HUES6 (cell line): ENCODE measurements around the gene INTS11.

Experiments used
- H3K27ac ChIP-seq: 2 replicates; pipeline ENCODE4 v1.7.0; 2013; ENCODE audit warnings: low read depth, mild to moderate bottlenecking, low read length, inconsistent platforms
- H3K27me3 ChIP-seq: 2 replicates; pipeline ENCODE4 v1.6.1; 2013; ENCODE audit warnings: low read length; ENCODE audit not compliant: control insufficient read depth, insufficient read depth
- H3K36me3 ChIP-seq: 2 replicates; pipeline ENCODE4 v1.6.1; 2013; ENCODE audit warnings: low read length; ENCODE audit not compliant: control insufficient read depth, insufficient read depth
- H3K4me1 ChIP-seq: 2 replicates; pipeline ENCODE4 v1.6.1; 2013; ENCODE audit warnings: low read length; ENCODE audit not compliant: control insufficient read depth, insufficient read depth
- H3K4me3 ChIP-seq: 2 replicates; pipeline ENCODE4 v1.5.1; 2013; ENCODE audit warnings: low read depth, low read length
- H3K9ac ChIP-seq: one replicate; pipeline ENCODE4 v1.6.1; 2013; ENCODE audit warnings: mild to moderate bottlenecking, low read length
- H3K9me3 ChIP-seq: 2 replicates; pipeline ENCODE4 v1.6.1; 2013; ENCODE audit warnings: low read depth, low read length; ENCODE audit not compliant: control insufficient read depth, insufficient read depth

Gene INTS11

GRCh38 chr1:1274931-1275431, 49.5 kb downstream of the INTS11 start:
- peak overlapping the region; percentile 80; the same call in 1 of the 2 replicates for H3K4me3 ChIP-seq
- peaks cover 18% of the 10 kb centered on the region for H3K4me1 ChIP-seq
- H3K9me3 ChIP-seq = no peaks in the 10 kb centered on the region
- H3K27ac ChIP-seq = no peak overlapping the region
- peaks cover 7% of the 10 kb centered on the region for H3K27me3 ChIP-seq
- H3K36me3 ChIP-seq = peaks cover 13% of the 10 kb centered on the region
- no peak overlapping the region for H3K9ac ChIP-seq

DNA sequence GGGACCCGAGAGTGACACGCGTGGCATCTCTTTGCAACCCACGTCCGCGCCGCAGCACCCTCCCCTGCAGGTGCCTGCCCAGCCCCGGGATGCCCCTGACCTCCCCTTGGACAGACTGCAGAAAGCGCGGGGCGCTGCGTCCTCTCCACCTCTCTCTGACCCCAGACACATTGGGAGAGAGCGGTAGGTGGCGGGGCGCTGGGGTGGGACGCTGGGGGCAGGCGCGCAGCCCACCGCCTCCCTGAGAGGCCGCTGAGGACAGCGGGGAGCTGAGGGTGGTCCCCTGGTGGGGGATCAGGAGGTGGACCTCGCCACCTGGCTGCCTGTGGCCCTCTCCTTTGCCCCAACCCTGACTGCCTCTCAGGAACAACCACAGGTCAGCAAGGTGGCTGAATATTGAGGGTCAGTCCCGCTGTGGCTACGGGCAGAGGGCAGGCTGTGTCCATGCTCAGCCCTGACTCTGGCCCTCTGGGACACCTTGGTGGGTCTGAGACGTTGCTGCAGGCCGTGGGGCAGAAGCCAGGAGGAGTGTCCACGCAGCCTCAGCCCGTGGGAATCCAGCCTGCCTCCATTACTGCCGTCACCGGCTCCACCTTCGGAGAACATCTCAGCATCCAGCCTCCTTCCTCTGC, 50.0 kb downstream of the INTS11 start:
- H3K27me3 ChIP-seq = peaks cover 7% of the 10 kb centered on the region
- no peak overlapping the region for H3K27ac ChIP-seq
- H3K36me3 ChIP-seq = peaks cover 15% of the 10 kb centered on the region
- H3K9me3 ChIP-seq = no peaks in the 10 kb centered on the region
- H3K4me1 ChIP-seq = peaks cover 18% of the 10 kb centered on the region
- peak overlapping the region; percentile 53 for H3K9ac ChIP-seq
- peak overlapping the region; percentile 80 for H3K4me3 ChIP-seq

DNA sequence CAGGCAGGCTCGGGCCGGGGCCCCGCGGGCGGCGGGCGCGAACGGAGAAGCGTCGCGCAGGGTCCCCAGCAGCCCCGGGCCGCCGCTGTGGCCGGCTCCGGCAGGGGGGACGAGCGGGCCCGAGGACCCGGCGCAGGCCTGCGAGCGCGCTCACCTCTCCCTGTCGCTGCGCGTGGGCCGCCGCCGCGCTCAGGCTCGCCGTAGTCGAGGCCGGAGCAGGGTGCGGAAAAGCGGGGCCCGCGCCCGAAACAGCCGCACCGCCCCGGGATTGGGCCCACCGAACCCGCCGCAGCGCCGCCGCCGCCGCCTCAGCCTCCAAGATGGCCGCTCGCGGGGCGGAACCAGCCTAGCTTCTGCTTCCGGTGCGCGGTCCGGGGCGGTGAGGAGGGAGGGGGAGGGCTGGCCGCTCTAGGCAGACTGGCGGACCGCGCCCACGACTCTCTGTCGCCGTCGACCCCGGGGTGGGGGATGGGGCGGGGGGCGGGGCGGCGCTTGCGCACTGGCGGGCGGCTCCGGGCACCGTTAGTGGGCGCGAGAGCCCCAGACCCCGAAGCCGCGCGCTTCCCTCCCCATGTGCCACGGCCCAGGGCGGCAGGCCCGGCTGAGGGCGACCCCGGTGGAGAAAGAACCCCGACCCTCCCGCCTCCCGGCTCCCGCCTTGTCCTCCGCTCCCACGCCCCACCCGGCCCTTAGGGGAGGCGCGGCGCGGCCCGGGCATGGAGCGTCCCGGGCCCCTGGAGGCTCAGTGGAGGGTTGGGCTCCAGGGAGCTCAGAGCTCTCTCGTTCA, 50.8 kb downstream of the INTS11 start, which contains the start of gene UBE2J2:
TSS of gene UBE2J2 (minus strand) at position 343 of the 787 bp plus-strand sequence. CDS start 5,862 bp downstream, outside the sequence.
- peak within 1 kb of the TSS; percentile 57; the same call in 1 of the 2 replicates for H3K27ac ChIP-seq
- H3K36me3 ChIP-seq = peaks cover 15% of the 10 kb centered on the region
- H3K27me3 ChIP-seq = peaks cover 7% of the 10 kb centered on the region
- peak within 1 kb of the TSS; percentile 96 for H3K9ac ChIP-seq
- peak within 1 kb of the TSS; percentile 98 for H3K4me3 ChIP-seq
- H3K4me1 ChIP-seq = peaks cover 18% of the 10 kb centered on the region
- H3K9me3 ChIP-seq = no peaks in the 10 kb centered on the region

- peak overlapping the region; percentile 98 for H3K4me3 ChIP-seq
- peak overlapping the region; percentile 96 for H3K9ac ChIP-seq
- H3K27me3 ChIP-seq = peaks cover 7% of the 10 kb centered on the region
- peak overlapping the region; percentile 57; the same call in 1 of the 2 replicates for H3K27ac ChIP-seq
- no peaks in the 10 kb centered on the region for H3K9me3 ChIP-seq
- H3K4me1 ChIP-seq = peaks cover 18% of the 10 kb centered on the region
- peaks cover 20% of the 10 kb centered on the region for H3K36me3 ChIP-seq
Measured at GRCh38 chr1:1273209-1273511, 51.3 kb downstream of the INTS11 start.

GRCh38 chr1:1272341-1273208, 51.9 kb downstream of the INTS11 start:
- Histone ChIP-seq H3K4me3 (peak overlapping the region; percentile 98), H3K9ac (peak overlapping the region; percentile 96), H3K27ac (peak overlapping the region; percentile 57; the same call in 1 of the 2 replicates), H3K36me3 (peaks cover 26% of the 10 kb centered on the region), H3K4me1 (peaks cover 18% of the 10 kb centered on the region), H3K27me3 (peaks cover 7% of the 10 kb centered on the region), H3K9me3 (no peaks in the 10 kb centered on the region)

GRCh38 chr1:1270813-1271212, 53.6 kb downstream of the INTS11 start:
- Histone ChIP-seq H3K36me3 (peaks cover 35% of the 10 kb centered on the region), H3K27me3 (peaks cover 7% of the 10 kb centered on the region), H3K4me3 (no peak overlapping the region), H3K4me1 (peaks cover 18% of the 10 kb centered on the region), H3K9ac (peak overlapping the region; percentile 24), H3K27ac (no peak overlapping the region), H3K9me3 (no peaks in the 10 kb centered on the region)

DNA sequence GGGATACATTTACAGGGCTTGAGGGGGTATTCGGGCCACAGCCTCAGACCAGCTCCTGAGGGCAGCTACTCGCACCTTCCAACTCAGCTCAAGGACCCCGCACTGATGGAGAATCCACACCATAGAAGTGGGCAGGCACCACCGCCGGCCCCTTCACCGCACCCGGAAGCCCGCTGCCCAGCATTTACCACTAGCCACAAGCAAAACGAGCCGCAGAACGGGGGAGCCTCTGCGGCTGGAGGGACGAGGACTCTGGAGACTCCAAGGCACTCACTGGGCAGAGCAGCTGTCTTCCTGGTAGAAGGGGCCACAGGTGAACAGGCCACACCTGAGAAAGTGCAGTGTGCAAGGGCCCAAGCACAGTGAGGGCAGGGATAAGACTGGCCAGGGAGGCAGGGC, 56.2 kb downstream of the INTS11 start:
- no peak overlapping the region for H3K9ac ChIP-seq
- peaks cover 13% of the 10 kb centered on the region for H3K4me1 ChIP-seq
- H3K36me3 ChIP-seq = peaks cover 58% of the 10 kb centered on the region
- H3K9me3 ChIP-seq = no peaks in the 10 kb centered on the region
- H3K27me3 ChIP-seq = no peaks in the 10 kb centered on the region
- no peak overlapping the region for H3K27ac ChIP-seq
- H3K4me3 ChIP-seq = no peak overlapping the region

GRCh38 chr1:1267488-1268283, 56.8 kb downstream of the INTS11 start:
- Histone ChIP-seq H3K9me3 (no peaks in the 10 kb centered on the region), H3K4me1 (peaks cover 11% of the 10 kb centered on the region), H3K27ac (no peak overlapping the region), H3K4me3 (no peak overlapping the region), H3K27me3 (no peaks in the 10 kb centered on the region), H3K9ac (no peak overlapping the region), H3K36me3 (peaks cover 64% of the 10 kb centered on the region)

GRCh38 chr1:1264868-1265272, 59.6 kb downstream of the INTS11 start:
- Histone ChIP-seq H3K27ac (no peak overlapping the region), H3K4me3 (no peak overlapping the region), H3K9ac (no peak overlapping the region), H3K4me1 (peaks cover 3% of the 10 kb centered on the region; the same call in 1 of the 2 replicates), H3K36me3 (peaks cover 72% of the 10 kb centered on the region), H3K27me3 (no peaks in the 10 kb centered on the region), H3K9me3 (no peaks in the 10 kb centered on the region)

DNA sequence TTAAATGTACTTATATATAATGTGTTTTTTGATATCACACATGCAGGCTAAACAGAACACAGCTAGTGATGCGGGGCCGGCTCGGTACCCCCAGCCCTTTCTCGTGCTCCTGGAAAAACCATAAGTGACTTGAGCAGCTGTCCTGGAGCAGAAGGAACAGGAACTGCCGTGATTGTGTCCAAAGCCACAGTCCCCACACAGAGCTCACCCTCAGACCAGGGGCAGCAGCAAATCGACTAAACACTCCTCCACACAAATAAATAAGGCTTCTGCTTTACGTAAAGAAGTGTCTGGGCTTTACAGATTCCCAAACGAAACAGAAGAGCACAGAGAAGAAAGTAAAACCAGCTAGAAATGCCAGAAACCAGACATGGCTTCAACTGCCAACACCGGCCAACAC, 60.4 kb downstream of the INTS11 start:
- Histone ChIP-seq H3K4me1 (peaks cover 5% of the 10 kb centered on the region), H3K27ac (no peak overlapping the region), H3K9ac (no peak overlapping the region), H3K27me3 (no peaks in the 10 kb centered on the region), H3K36me3 (peaks cover 79% of the 10 kb centered on the region), H3K4me3 (no peak overlapping the region), H3K9me3 (no peaks in the 10 kb centered on the region)
